Measurements from ENCODE around the gene PHF20.

The PHF20 gene

DNA sequence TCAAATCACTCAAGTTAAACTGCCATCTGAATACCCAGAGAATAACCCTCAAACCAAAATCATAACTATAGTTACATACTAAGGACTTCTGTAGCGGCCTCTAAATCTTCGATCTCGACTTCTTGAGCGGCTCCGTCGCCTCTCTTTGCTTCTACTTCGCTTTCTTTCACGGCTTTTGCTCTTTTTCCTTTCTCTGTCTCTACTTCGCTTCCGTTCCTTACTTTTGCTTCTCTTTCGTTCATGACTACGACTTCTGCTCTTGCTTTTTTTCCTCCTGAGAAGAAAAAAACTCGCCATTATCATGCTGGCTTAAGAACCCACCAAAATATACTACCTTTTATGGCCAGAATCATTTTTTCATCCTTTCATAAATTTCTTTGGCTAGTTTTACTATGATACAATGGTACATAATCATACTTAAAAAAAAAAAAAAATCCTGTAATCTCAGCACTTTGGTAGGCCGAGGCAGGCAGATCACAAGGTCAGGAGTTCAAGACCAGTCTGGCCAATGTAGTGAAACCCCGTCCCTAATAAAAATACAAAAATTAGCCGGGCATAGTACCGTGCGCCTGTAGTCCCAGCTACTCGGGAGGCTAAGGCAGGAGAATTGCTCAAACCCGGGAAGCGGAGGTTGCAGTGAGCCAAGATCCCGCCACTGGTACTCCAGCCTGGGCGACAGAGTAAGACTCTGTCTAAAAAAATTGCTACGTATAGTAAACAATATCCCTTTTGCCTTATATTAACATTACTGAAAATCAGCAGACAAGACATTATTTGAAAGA lies 39.8 kb upstream of the PHF20 start:
- Histone ChIP-seq H3K9ac (ENCODE audit: low read depth, low read length) (no peak overlapping the region), H3K27me3 (ENCODE audit: control insufficient read depth, insufficient read depth, low read length) (no peaks in the 10 kb centered on the region), H3K4me2 (ENCODE audit: low read length) (no peak overlapping the region), H3K36me3 (ENCODE audit: insufficient read depth, low read length) (peaks cover 93% of the 10 kb centered on the region), H3K4me1 (ENCODE audit: control insufficient read depth, insufficient read depth, low read length) (peaks cover 17% of the 10 kb centered on the region), H3K9me3 (replicated peaks; ENCODE audit: low read length) (no peaks in the 10 kb centered on the region), H3K4me3 (ENCODE audit: low read length) (no peak overlapping the region)

DNA sequence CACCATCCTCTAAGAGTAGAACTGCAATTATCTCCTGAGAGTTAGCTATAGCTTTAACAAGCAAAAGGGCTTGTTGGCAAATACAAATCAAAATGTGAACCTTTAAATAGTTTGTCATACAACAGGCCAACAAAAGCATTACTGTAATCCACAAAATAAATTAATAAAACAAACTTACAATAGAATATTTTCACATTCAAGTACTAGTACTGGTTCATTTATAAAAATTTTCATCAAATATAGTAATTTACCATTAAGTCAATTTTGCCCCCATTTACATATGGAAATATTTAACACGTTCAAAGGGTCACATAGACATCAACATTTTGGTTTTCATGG lies 39.2 kb upstream of the PHF20 start:
- H3K4me1 ChIP-seq (ENCODE audit: control insufficient read depth, insufficient read depth, low read length): peaks cover 17% of the 10 kb centered on the region
- H3K9ac ChIP-seq (ENCODE audit: low read depth, low read length): no peak overlapping the region
- H3K36me3 ChIP-seq (ENCODE audit: insufficient read depth, low read length): peaks cover 93% of the 10 kb centered on the region
- H3K27me3 ChIP-seq (ENCODE audit: control insufficient read depth, insufficient read depth, low read length): no peaks in the 10 kb centered on the region
- no peak overlapping the region for H3K4me2 ChIP-seq (ENCODE audit: low read length)
- no peaks in the 10 kb centered on the region for H3K9me3 ChIP-seq (replicated peaks; ENCODE audit: low read length)
- no peak overlapping the region for H3K4me3 ChIP-seq (ENCODE audit: low read length)

DNA sequence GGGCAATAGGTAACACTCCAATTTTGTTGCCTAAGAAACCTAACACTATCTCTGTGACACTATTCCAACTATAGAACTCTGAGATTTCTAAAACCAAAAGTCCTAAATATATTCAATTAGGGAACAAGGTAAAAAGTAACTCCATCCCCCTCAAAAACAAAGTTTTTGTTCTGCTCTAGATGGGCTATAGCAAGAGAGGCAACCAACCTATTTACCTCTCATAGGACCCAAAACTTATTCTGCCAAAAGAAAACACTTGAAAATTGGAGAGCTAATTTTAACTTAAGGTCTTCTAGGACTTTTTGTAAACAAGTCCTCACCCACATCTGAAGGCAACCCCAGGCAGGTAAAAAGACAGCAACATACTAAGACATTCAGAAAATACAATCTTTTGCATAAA lies 37.4 kb upstream of the PHF20 start:
- H3K4me1 ChIP-seq (ENCODE audit: control insufficient read depth, insufficient read depth, low read length): peaks cover 29% of the 10 kb centered on the region
- H3K4me2 ChIP-seq (ENCODE audit: low read length): peak overlapping the region; percentile 62
- no peak overlapping the region for H3K9ac ChIP-seq (ENCODE audit: low read depth, low read length)
- H3K9me3 ChIP-seq (replicated peaks; ENCODE audit: low read length): no peaks in the 10 kb centered on the region
- H3K36me3 ChIP-seq (ENCODE audit: insufficient read depth, low read length): peaks cover 92% of the 10 kb centered on the region
- H3K4me3 ChIP-seq (ENCODE audit: low read length): no peak overlapping the region
- H3K27me3 ChIP-seq (ENCODE audit: control insufficient read depth, insufficient read depth, low read length): no peaks in the 10 kb centered on the region

DNA sequence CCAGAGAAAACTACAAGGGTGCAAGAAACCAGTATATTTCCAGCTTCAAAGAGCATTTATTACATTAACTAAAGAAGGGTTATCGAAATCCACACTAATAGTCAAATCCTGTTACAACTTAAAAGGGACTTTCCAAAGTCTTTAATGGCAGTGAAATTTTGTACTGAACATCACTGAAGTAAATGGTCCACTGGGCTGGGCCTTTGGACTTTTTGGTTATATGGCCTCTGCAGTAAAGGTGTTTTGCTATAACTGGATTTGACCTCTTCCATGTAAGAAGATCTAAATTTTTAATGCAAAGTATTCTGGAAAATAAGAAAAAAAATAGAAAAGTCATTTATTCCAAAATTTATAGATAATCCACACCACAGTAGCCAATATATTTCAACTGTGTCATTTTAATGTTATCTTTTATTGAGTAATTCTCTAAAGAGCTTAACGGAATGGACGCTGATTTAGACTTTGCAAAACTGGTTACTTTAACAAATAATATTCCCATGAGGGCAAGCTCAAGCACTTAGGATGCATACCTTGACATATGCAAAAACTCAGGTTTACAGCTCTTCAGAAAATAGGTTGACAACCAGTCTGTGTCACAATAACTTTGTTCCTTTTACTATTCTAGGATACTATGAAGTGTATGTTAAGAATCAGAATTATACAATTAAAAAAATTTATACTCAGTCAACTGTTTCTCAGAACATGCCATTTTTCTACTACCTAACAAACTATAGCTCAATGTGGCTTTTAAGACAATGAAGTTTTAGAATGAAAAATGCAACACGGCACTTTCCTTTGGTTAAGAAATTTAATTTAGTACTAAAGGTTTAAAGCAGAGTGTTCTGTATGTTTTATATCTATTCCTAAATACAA lies 36.8 kb upstream of the PHF20 start:
- H3K27me3 ChIP-seq (ENCODE audit: control insufficient read depth, insufficient read depth, low read length): no peaks in the 10 kb centered on the region
- peaks cover 92% of the 10 kb centered on the region for H3K36me3 ChIP-seq (ENCODE audit: insufficient read depth, low read length)
- no peak overlapping the region for H3K4me3 ChIP-seq (ENCODE audit: low read length)
- H3K9ac ChIP-seq (ENCODE audit: low read depth, low read length): no peak overlapping the region
- H3K9me3 ChIP-seq (replicated peaks; ENCODE audit: low read length): no peaks in the 10 kb centered on the region
- H3K4me2 ChIP-seq (ENCODE audit: low read length): peak overlapping the region; percentile 62
- peaks cover 31% of the 10 kb centered on the region for H3K4me1 ChIP-seq (ENCODE audit: control insufficient read depth, insufficient read depth, low read length)

DNA sequence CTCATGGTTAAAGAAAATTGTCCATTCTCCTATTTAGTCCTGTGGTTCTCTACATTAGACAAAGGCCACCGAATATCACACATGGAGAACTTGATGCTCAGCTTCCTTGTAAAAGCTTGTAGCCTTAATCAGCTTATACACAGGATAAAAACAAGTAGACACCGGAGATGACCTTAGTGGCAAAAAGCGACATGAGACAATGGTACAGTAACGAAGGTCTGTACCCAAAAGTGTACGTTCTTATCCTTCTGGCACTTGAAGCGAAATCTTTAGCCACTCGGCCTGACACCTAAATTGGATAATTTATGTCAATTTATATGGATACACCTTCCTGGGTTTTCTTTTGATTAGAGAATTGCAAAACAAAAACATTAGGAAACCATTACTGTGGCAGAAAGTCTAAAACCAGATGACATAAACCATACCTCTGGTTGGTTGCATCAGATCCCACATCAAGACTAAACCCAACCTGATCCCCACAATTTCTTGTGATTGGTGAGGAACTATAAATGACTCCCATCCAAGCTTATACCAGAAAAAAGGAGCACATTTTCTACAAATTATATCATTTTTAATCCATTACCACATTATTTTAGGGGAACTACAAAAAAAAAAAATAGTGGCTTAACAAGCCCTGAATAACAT lies 35.9 kb upstream of the PHF20 start:
- Histone ChIP-seq H3K9me3 (replicated peaks; ENCODE audit: low read length) (no peaks in the 10 kb centered on the region), H3K4me2 (ENCODE audit: low read length) (peak overlapping the region; percentile 62), H3K4me1 (ENCODE audit: control insufficient read depth, insufficient read depth, low read length) (peaks cover 28% of the 10 kb centered on the region), H3K36me3 (ENCODE audit: insufficient read depth, low read length) (peaks cover 90% of the 10 kb centered on the region), H3K9ac (ENCODE audit: low read depth, low read length) (peak overlapping the region; percentile 18), H3K27me3 (ENCODE audit: control insufficient read depth, insufficient read depth, low read length) (no peaks in the 10 kb centered on the region), H3K4me3 (ENCODE audit: low read length) (peak overlapping the region; percentile 39)

DNA sequence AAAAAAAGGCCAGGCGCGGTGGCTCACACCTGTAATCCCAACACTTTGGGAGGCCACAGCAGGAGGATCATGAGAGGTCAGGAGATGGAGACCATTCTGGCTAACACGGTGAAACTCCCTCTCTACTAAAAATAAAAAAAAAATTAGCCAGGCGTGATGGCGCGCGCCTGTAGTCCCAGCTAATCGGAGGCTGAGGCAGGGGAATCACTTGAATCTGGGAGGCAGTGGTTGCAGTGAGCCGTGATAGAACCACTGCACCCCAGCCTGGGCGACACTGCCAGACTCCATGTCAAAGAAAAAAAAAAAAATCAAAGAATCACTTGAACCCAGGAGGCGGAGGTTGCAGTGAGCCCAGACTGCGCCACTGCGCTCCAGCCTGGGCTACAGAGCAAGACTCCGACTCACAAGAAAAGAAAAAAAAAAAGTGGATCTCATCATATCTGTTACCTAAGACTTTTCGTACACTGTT lies 33.9 kb upstream of the PHF20 start:
- Histone ChIP-seq H3K4me2 (ENCODE audit: low read length) (no peak overlapping the region), H3K9ac (ENCODE audit: low read depth, low read length) (no peak overlapping the region), H3K36me3 (ENCODE audit: insufficient read depth, low read length) (peaks cover 75% of the 10 kb centered on the region), H3K4me3 (ENCODE audit: low read length) (no peak overlapping the region), H3K27me3 (ENCODE audit: control insufficient read depth, insufficient read depth, low read length) (no peaks in the 10 kb centered on the region), H3K4me1 (ENCODE audit: control insufficient read depth, insufficient read depth, low read length) (peaks cover 25% of the 10 kb centered on the region), H3K9me3 (replicated peaks; ENCODE audit: low read length) (no peaks in the 10 kb centered on the region)

DNA sequence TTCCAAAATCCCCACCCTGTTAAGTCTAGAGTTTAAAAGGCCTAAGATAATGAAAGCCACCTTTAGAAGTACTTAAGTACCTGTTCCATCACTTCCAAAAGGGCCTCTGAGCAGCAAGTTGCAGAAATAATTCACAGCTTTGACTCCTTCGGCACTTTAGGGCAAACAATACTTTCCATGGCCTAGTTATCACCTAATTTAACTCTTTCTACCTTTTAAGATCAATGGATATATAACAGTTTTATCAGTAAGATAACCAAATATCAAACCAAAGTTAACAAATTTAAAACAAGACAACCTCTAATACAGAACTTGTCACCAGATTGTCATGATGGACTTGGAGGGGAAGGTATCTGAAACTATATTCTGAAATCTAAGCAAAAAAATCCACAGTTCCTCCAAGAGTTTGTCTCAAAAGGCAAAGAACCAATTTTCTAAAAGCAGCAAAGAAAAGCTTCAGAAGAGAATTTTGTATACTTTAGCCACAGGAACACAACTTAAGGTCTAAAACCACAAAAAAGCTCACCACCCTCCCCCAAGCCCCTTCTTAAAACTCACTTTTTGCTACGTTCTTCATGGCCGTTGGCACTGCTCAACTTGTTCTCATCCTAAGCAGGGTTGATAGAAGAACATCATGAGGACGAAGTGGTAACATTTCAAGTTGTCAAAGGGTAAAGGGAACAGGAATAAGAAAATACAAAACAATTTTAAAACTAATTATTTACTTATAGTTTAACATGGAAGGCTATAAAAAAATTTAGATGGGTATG lies 33.2 kb upstream of the PHF20 start:
- H3K4me2 ChIP-seq (ENCODE audit: low read length): peak overlapping the region; percentile 96
- H3K27me3 ChIP-seq (ENCODE audit: control insufficient read depth, insufficient read depth, low read length): no peaks in the 10 kb centered on the region
- peak overlapping the region; percentile 100 for H3K9ac ChIP-seq (ENCODE audit: low read depth, low read length)
- H3K4me1 ChIP-seq (ENCODE audit: control insufficient read depth, insufficient read depth, low read length): peaks cover 32% of the 10 kb centered on the region
- H3K36me3 ChIP-seq (ENCODE audit: insufficient read depth, low read length): peaks cover 68% of the 10 kb centered on the region
- no peaks in the 10 kb centered on the region for H3K9me3 ChIP-seq (replicated peaks; ENCODE audit: low read length)
- peak overlapping the region; percentile 29 for H3K4me3 ChIP-seq (ENCODE audit: low read length)

DNA sequence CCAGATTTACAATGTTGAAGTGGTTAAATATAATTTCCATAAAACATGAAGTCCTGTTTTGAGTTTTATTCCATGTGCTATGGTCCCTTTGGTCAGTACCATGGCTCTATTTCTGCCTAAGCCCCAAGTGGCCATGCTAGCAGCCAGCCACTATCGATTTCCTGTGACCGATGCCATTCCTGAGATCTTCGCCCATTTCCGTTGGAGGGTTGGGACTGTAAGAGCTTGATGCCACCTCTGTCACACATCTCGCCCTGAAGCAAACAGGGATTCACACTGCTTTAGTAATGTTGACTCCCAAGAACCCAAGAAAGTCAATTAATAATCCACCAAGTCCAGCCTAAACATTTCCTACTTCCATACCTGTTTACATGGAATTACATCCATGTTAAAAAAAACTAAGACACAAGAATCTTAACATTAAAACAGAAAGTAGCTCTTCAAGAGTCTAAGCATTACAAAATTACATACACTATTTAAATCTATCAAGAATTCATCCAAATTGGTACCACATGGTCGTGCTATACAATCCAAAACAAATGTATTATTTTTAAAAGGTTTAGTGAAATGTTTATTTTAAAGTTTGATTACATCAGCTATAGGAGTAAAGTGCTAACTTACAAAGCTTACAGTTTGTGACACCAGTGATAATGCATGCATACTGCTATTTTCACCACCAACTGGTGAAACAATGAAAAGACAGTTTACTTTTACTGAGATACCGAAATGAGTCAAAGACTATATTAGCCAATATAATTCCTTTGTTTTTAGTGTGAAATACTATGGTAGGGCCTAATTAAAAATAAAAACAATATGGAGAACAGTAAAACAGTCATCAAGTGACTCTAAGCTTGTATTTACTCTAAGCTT lies 32.3 kb upstream of the PHF20 start:
- H3K4me1 ChIP-seq (ENCODE audit: control insufficient read depth, insufficient read depth, low read length): peaks cover 33% of the 10 kb centered on the region
- peak overlapping the region; percentile 95 for H3K4me3 ChIP-seq (ENCODE audit: low read length)
- no peaks in the 10 kb centered on the region for H3K9me3 ChIP-seq (replicated peaks; ENCODE audit: low read length)
- H3K27me3 ChIP-seq (ENCODE audit: control insufficient read depth, insufficient read depth, low read length): no peaks in the 10 kb centered on the region
- peak overlapping the region; percentile 96 for H3K4me2 ChIP-seq (ENCODE audit: low read length)
- peak overlapping the region; percentile 100 for H3K9ac ChIP-seq (ENCODE audit: low read depth, low read length)
- peaks cover 58% of the 10 kb centered on the region for H3K36me3 ChIP-seq (ENCODE audit: insufficient read depth, low read length)

DNA sequence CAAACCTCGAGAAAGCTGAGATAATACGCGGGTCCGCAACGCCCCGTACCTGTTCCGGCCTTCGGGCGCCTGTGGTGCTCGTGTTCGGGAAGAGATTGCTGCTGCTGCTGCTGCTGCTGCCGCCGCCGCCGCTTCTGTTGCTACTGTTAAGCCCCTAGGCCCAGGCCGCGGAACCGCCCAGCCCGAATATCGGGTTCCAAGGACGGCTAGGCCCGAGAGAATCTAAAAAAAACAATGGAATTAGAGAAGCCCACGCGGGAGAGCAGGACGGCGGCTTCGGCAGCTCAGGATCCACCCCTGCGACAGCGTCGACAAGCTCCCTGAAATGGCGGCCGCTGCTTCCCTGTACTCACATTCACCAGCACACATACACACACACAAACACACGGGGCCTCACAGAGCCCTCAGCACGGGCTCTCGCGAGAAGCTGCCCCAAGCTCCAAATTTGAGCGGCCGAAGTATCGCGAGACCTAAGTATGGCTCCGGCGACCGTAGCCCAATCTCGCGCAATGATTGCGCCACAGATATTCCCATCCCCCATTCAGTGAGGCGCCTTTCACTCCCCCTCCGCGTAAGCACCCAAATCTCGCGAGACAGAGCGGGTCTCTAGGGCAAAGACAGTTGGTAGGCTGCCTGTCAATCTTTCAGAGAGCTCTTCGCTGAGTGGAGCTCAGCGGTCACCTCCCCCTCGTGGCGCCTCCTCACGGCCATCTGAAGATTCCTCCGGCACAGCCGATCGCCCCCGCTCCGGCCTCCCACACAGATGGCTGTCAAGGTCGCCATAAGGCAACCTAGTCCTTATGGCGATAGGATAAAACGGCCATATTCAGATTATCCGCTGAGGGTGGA lies 29.7 kb upstream of the PHF20 start, which contains the start of gene RBM39:
RBM39 (minus strand) TSS at position 369 of the 849 bp plus-strand sequence. CDS start 1,386 bp downstream, outside the sequence.
- peak within 1 kb of the TSS; percentile 100 for H3K9ac ChIP-seq (ENCODE audit: low read depth, low read length)
- H3K27me3 ChIP-seq (ENCODE audit: control insufficient read depth, insufficient read depth, low read length): no peaks in the 10 kb centered on the region
- H3K36me3 ChIP-seq (ENCODE audit: insufficient read depth, low read length): peaks cover 37% of the 10 kb centered on the region
- no peaks in the 10 kb centered on the region for H3K9me3 ChIP-seq (replicated peaks; ENCODE audit: low read length)
- H3K4me3 ChIP-seq (ENCODE audit: low read length): peak within 1 kb of the TSS; percentile 95
- H3K4me2 ChIP-seq (ENCODE audit: low read length): peak within 1 kb of the TSS; percentile 96
- H3K4me1 ChIP-seq (ENCODE audit: control insufficient read depth, insufficient read depth, low read length): peaks cover 24% of the 10 kb centered on the region

Measured in skeletal muscle satellite cell (primary cell).